ENCODE data around the gene OR2M7. TPM values are rescaled to one million over a fixed set of nuclear protein-coding genes. Genes with fewer than 3 reads are reported as not detected.

OR2M7 gene
- total RNA-seq, 1 experiment from 2014 or later, result not detected

DNA sequence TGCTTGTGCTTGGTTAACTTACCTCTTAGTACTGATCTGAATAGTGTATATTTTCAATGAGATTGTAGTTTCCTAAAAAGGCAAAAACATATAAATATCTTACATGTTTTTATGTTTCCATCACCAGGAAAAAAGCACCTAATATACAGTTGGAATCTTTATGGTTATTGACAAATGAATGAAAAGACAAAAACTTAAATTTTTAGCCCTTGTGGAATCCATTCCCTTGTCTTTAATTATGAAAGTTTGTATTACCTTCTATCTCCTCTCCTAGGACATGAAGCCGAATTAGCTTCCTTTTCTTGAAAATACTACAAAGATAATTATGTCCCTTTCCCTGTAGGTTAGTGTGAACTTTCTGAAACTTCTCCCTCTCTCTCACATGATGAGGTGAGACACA is 21.0 kb downstream of the OR2M7 start, which contains the start of gene OR2T12:
OR2T12 (minus strand) TSS at position 101 of the 400 bp plus-strand sequence. CDS start 7,846 bp downstream, outside the sequence.
- no peaks in the 10 kb centered on the region for H4K20me1 ChIP-seq (ENCODE audit: control insufficient read depth, insufficient read depth, insufficient read length)
- H3K14ac ChIP-seq (ENCODE audit: insufficient read depth, low read length), result no peak within 1 kb of the TSS
- H2BK20ac ChIP-seq (ENCODE audit: low read depth, low read length, poor library complexity, severe bottlenecking), result no peak within 1 kb of the TSS
- H2BK5ac ChIP-seq (ENCODE audit: insufficient read length, low read length), result no peak within 1 kb of the TSS
- Mint-ChIP-seq H3K4me1 (no peaks in the 10 kb centered on the region), H3K4me3 (no peak within 1 kb of the TSS), H3K27ac (no peak within 1 kb of the TSS), H3K36me3 (ENCODE audit: insufficient read depth in 1 of 3, low read depth in 3 of 3) (peaks cover 0 to 14% (median 2%) of the 10 kb centered on the region in 3 experiments; a peak in 5 of 7 replicates), H3K27me3 (ENCODE audit: low read depth) (no peaks in the 10 kb centered on the region), H3K9me3 (peaks cover 69 to 78% of the 10 kb centered on the region in 2 experiments)
- H3K4ac ChIP-seq (ENCODE audit: low read depth, low read length), result no peak within 1 kb of the TSS
- no peaks in the 10 kb centered on the region for H3K79me2 ChIP-seq (ENCODE audit: insufficient read depth, low read length)
- H3K23me2 ChIP-seq (ENCODE audit: insufficient read length, low read depth, low read length, poor library complexity, severe bottlenecking), result no peaks in the 10 kb centered on the region
- H4K8ac ChIP-seq (replicated peaks; ENCODE audit: insufficient read length, low read depth, low read length), result no peak within 1 kb of the TSS
- H2AK5ac ChIP-seq (ENCODE audit: insufficient read length, low read length), result no peak within 1 kb of the TSS
- H3K4me1 ChIP-seq (ENCODE audit: insufficient read depth, low read length), result no peaks in the 10 kb centered on the region
- no peak within 1 kb of the TSS for H3T11ph ChIP-seq (ENCODE audit: low read length)
- no peak within 1 kb of the TSS for H4K5ac ChIP-seq (ENCODE audit: insufficient read length, low read depth, low read length)
- H2BK15ac ChIP-seq (ENCODE audit: low read depth, low read length), result no peak within 1 kb of the TSS
- H3K9me3 ChIP-seq (ENCODE audit: control insufficient read depth, low read depth, low read length), result peaks cover 39% of the 10 kb centered on the region
- H3K23ac ChIP-seq (ENCODE audit: insufficient read length, low read depth, low read length), result no peak within 1 kb of the TSS
- H3K79me1 ChIP-seq (ENCODE audit: insufficient read depth, low read depth, low read length, poor library complexity, severe bottlenecking), result no peaks in the 10 kb centered on the region
- H3K27me3 ChIP-seq (ENCODE audit: insufficient read depth, low read length), result no peaks in the 10 kb centered on the region
- TF ChIP-seq, protein P1, sequence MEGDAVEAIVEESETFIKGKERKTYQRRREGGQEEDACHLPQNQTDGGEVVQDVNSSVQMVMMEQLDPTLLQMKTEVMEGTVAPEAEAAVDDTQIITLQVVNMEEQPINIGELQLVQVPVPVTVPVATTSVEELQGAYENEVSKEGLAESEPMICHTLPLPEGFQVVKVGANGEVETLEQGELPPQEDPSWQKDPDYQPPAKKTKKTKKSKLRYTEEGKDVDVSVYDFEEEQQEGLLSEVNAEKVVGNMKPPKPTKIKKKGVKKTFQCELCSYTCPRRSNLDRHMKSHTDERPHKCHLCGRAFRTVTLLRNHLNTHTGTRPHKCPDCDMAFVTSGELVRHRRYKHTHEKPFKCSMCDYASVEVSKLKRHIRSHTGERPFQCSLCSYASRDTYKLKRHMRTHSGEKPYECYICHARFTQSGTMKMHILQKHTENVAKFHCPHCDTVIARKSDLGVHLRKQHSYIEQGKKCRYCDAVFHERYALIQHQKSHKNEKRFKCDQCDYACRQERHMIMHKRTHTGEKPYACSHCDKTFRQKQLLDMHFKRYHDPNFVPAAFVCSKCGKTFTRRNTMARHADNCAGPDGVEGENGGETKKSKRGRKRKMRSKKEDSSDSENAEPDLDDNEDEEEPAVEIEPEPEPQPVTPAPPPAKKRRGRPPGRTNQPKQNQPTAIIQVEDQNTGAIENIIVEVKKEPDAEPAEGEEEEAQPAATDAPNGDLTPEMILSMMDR (conservative IDR thresholded peaks at IDR 0.05), result no peak
- H2AFZ ChIP-seq (ENCODE audit: low read length), result no peak within 1 kb of the TSS
- H3K56ac ChIP-seq (ENCODE audit: insufficient read length, low read depth, low read length), result no peak within 1 kb of the TSS
- H2BK12ac ChIP-seq (ENCODE audit: insufficient read length, low read depth, low read length), result no peak within 1 kb of the TSS
- H3K9ac ChIP-seq (ENCODE audit: extremely low read depth, insufficient read length, low read length), result no peak within 1 kb of the TSS
- no CpG with 5 or more reads among the region's 1 CpG for WGBS (ENCODE audit: extremely low coverage, insufficient read length, low lambda C conversion rate)
- H3K27ac ChIP-seq (ENCODE audit: insufficient read length, low read depth, low read length), result no peak within 1 kb of the TSS
- H3K18ac ChIP-seq (ENCODE audit: insufficient read length, low read depth, low read length), result no peak within 1 kb of the TSS
- DNase-seq, result no peak
- H3K4me2 ChIP-seq (ENCODE audit: insufficient read depth, insufficient read length, low read length), result no peak within 1 kb of the TSS
- H2BK120ac ChIP-seq (ENCODE audit: low read depth, low read length, poor library complexity, severe bottlenecking), result no peak within 1 kb of the TSS
- no peak within 1 kb of the TSS for H4K91ac ChIP-seq (ENCODE audit: insufficient read length, low read depth, low read length)
